GM12878 (cell line): ENCODE measurements around the gene TBP. TPM values are rescaled to one million over a fixed set of nuclear protein-coding genes. Genes with fewer than 3 reads are reported as not detected.

Source experiments
- ATAC-seq: fragments of 200-7000 bp; cut with Tn5 transposase; 3 replicates; pipeline ENCODE4 v1.9.1; 2020; ENCODE audit warnings: mild to moderate bottlenecking, moderate library complexity
- BruUV-seq: library from RNA; stranded (reverse); fragments of 400-500 nt; replicated peaks from 2 replicates; lab custom pipeline; 2021; lab: Mats Ljungman, UMichigan
- CTCF ChIA-PET: fragments of 300-600 bp; sonication (Branson Sonifier 250); formaldehyde crosslinking; extraction: SDS; loops from one replicate; lab custom pipeline; 2021; ENCODE audit warnings: inconsistent platforms; lab: Yijun Ruan, JAX
- POLR2A ChIA-PET: fragments of 350-600 bp; formaldehyde crosslinking; extraction: SDS; loops from one replicate; lab custom pipeline; 2021; ENCODE audit warnings: inconsistent platforms; lab: Charles Lee
- RAD21 ChIA-PET: fragments of 300-600 bp; sonication (Branson Sonifier 250); formaldehyde crosslinking; loops from one replicate; lab custom pipeline; 2023; ENCODE audit warnings: antibody characterized with exemption; ENCODE audit not compliant: unreplicated experiment; lab: Charles Lee
- SMC1A ChIA-PET: fragments of 300-600 bp; sonication (Branson Sonifier 250); formaldehyde crosslinking; loops from one replicate; lab custom pipeline; 2023; ENCODE audit not compliant: unreplicated experiment, uncharacterized antibody; lab: Charles Lee
- DNase-seq: peaks from one replicate; pipeline ENCODE4 v3.0.0-alpha.2; 2011; ENCODE audit warnings: low read depth, low spot score
- FAIRE-seq: peaks from 3 replicates; lab custom pipeline; 2011; peaks lifted over from hg19 to GRCh38; lab: Jason Lieb, UNC
- H2AFZ ChIP-seq: 2 replicates; pipeline ENCODE4 v1.6.0; 2011; ENCODE audit warnings: low read depth, low read length, control low read depth; ENCODE audit not compliant: control insufficient read depth
- H3K27ac ChIP-seq: 2 replicates; pipeline ENCODE4 v1.5.1; 2011; ENCODE audit warnings: control low read depth; ENCODE audit not compliant: control insufficient read depth, insufficient read depth
- H3K27me3 ChIP-seq, 2 experiments: replicated peaks in 1 of 2; 2 replicates each; pipeline versions ENCODE4 v1.6.0 to v1.6.1; 2011; ENCODE audit warnings: low read length in 1 of 2; ENCODE audit not compliant: control insufficient read depth in 2 of 2, insufficient read depth in 2 of 2
- H3K36me3 ChIP-seq, 2 experiments: 2 replicates each; pipeline ENCODE4 v1.5.1; 2011; ENCODE audit warnings: low read length in 1 of 2; ENCODE audit not compliant: control insufficient read depth in 2 of 2, insufficient read depth in 2 of 2
- H3K4me1 ChIP-seq: 2 replicates; pipeline ENCODE4 v1.6.1; 2011; ENCODE audit warnings: mild to moderate bottlenecking, low read length, moderate library complexity, mixed read lengths; ENCODE audit not compliant: control insufficient read depth, insufficient read depth
- H3K4me2 ChIP-seq: 2 replicates; pipeline ENCODE4 v1.6.0; 2011; ENCODE audit warnings: control low read depth; ENCODE audit not compliant: control insufficient read depth, insufficient read depth
- H3K4me3 ChIP-seq: fragments of 200-600 bp; sonication (generic); 2 replicates; pipeline ENCODE4 v1.5.1; 2016
- H3K79me2 ChIP-seq: 2 replicates; pipeline ENCODE4 v1.6.0; 2011; ENCODE audit warnings: low read length; ENCODE audit not compliant: control insufficient read depth, insufficient read depth
- H3K9ac ChIP-seq: 2 replicates; pipeline ENCODE4 v1.8.0; 2011; ENCODE audit warnings: low read length, control low read depth, mixed read lengths; ENCODE audit not compliant: control insufficient read depth, insufficient read depth
- H3K9me3 ChIP-seq: replicated peaks from 3 replicates; pipeline ENCODE4 v1.5.1; 2011; ENCODE audit warnings: mild to moderate bottlenecking, low read length; ENCODE audit not compliant: control insufficient read depth, insufficient read depth
- H4K20me1 ChIP-seq: 2 replicates; pipeline ENCODE4 v1.6.0; 2011; ENCODE audit not compliant: control insufficient read depth, insufficient read depth
- EGR1 ChIP-seq, 2 experiments: IDR thresholded peaks; 1 replicate in 1 of 2; 2 replicates in 1 of 2; pipeline ENCODE4 v1.6.1; 2011 to 2012; ENCODE audit warnings: low read depth in 2 of 2, low read length in 2 of 2, borderline replicate concordance in 1 of 2, mild to moderate bottlenecking in 1 of 2, moderate library complexity in 1 of 2
- GATAD2B ChIP-seq: fragments of 450-650 bp; conservative IDR thresholded peaks from 2 replicates; pipeline ENCODE4 v1.6.1; 2017; ENCODE audit warnings: low read depth, mild to moderate bottlenecking, moderate library complexity
- KAT2A ChIP-seq: conservative IDR thresholded peaks from 2 replicates; pipeline ENCODE4 v1.6.1; 2011; ENCODE audit warnings: low read depth, low read length; ENCODE audit not compliant: control insufficient read depth
- MYC ChIP-seq: IDR thresholded peaks from 2 replicates; pipeline ENCODE4 v1.6.1; 2011; ENCODE audit warnings: mild to moderate bottlenecking, low read length, moderate library complexity, inconsistent platforms; ENCODE audit not compliant: insufficient read depth, insufficient replicate concordance, insufficient read length, severe bottlenecking
- NFXL1 ChIP-seq: fragments of 450-650 bp; IDR thresholded peaks from 2 replicates; pipeline ENCODE4 v1.6.1; 2017; ENCODE audit warnings: antibody characterized with exemption, mild to moderate bottlenecking, borderline replicate concordance
- RUNX3 ChIP-seq: IDR thresholded peaks from 2 replicates; pipeline ENCODE4 v1.6.1; 2012; ENCODE audit warnings: low read length, inconsistent platforms
- SMC3 ChIP-seq: IDR thresholded peaks from 2 replicates; pipeline ENCODE4 v1.6.1; 2011; ENCODE audit warnings: low read length, improper control_type of control experiment, borderline replicate concordance
- STAT1 ChIP-seq: fragments of 450-650 bp; conservative IDR thresholded peaks from 2 replicates; pipeline ENCODE4 v1.6.1; 2014; ENCODE audit warnings: antibody characterized with exemption, mild to moderate bottlenecking
- SUPT20H ChIP-seq: IDR thresholded peaks from 2 replicates; pipeline ENCODE4 v1.6.1; 2011; ENCODE audit warnings: low read depth, mild to moderate bottlenecking, low read length, moderate library complexity, borderline replicate concordance; ENCODE audit not compliant: control insufficient read depth
- TCF7 ChIP-seq: IDR thresholded peaks from 2 replicates; pipeline ENCODE4 v1.6.1; 2014; ENCODE audit warnings: antibody characterized with exemption, borderline replicate concordance
- ZNF207 ChIP-seq: fragments of 450-650 bp; IDR thresholded peaks from 2 replicates; pipeline ENCODE4 v1.6.1; 2014; ENCODE audit warnings: antibody characterized with exemption, mild to moderate bottlenecking, borderline replicate concordance
- WGBS: methylation state at CpG from one replicate; pipeline ENCODE4 v1.1.6; 2016; ENCODE audit warnings: low lambda C conversion rate; ENCODE audit not compliant: insufficient replicate concordance, insufficient coverage; ENCODE audit errors: missing lambda C conversion rate; 5-methylcytosine and 5-hydroxymethylcytosine counted together
- in situ Hi-C: fragments of 300-500 bp; cut with MboI; formaldehyde crosslinking; loops from 9 replicates; pipeline ENCODE4 v1.14.3; 2018; ENCODE audit warnings: mixed read lengths
- intact Hi-C: fragments of 100-400 bp; cut with micrococcal nuclease; formaldehyde crosslinking; loops from one replicate; pipeline ENCODE4 v1.14.2; 2022; ENCODE audit not compliant: unreplicated experiment
- polyA plus RNA-seq, 11 experiments: library from polyadenylated mRNA; depleted of rRNA in 4 of 11; unstranded in 6 of 11; stranded (reverse) in 5 of 11; fragments of >200 nt; fragmentation: Nextera tagmentation in 4 of 11; fragmentation: Illumina TruSeq in 1 of 11; extraction: Ambion mirVana in 4 of 11; extraction: Trizol in 1 of 11; gene quantifications; 1 replicate in 1 of 11; 2 replicates in 10 of 11; pipeline versions ENCODE4 v1.2.1 to v1.2.3, GENCODE V29; 2011 to 2016; ENCODE audit warnings: inconsistent platforms in 2 of 11, missing spikeins in 2 of 11, low read depth in 1 of 11
- total RNA-seq, 4 experiments: library from RNA; depleted of rRNA in 3 of 4; stranded (reverse); fragments of >200 nt in 3 of 4; fragmentation: Illumina TruSeq in 1 of 4; extraction: Trizol in 1 of 4; gene quantifications; 2 replicates each; pipeline versions ENCODE4 v1.2.1 to v1.2.3, GENCODE V29; 2013 to 2021
- TF ChIP-seq, protein P1 (sequence below): IDR thresholded peaks from 2 replicates; pipeline ENCODE4 v1.6.1; 2012; ENCODE audit warnings: low read depth, low read length, improper control_type of control experiment
- TF ChIP-seq, protein P2 (sequence below): fragments of 450-650 bp; IDR thresholded peaks from 2 replicates; pipeline ENCODE4 v1.6.1; 2016; ENCODE audit warnings: mild to moderate bottlenecking, moderate library complexity, borderline replicate concordance
- TF ChIP-seq, protein P3 (sequence below): fragments of 450-650 bp; IDR thresholded peaks from 2 replicates; pipeline ENCODE4 v1.6.1; 2017; ENCODE audit warnings: antibody characterized with exemption, mild to moderate bottlenecking, moderate library complexity

TBP gene
- total and polyA plus RNA-seq, 10 of the 15 experiments (the other 5 are each of a cell fraction or from before 2014, with no cell fraction given) = 13.6 to 39.5 (median 26.5) TPM

DNA sequence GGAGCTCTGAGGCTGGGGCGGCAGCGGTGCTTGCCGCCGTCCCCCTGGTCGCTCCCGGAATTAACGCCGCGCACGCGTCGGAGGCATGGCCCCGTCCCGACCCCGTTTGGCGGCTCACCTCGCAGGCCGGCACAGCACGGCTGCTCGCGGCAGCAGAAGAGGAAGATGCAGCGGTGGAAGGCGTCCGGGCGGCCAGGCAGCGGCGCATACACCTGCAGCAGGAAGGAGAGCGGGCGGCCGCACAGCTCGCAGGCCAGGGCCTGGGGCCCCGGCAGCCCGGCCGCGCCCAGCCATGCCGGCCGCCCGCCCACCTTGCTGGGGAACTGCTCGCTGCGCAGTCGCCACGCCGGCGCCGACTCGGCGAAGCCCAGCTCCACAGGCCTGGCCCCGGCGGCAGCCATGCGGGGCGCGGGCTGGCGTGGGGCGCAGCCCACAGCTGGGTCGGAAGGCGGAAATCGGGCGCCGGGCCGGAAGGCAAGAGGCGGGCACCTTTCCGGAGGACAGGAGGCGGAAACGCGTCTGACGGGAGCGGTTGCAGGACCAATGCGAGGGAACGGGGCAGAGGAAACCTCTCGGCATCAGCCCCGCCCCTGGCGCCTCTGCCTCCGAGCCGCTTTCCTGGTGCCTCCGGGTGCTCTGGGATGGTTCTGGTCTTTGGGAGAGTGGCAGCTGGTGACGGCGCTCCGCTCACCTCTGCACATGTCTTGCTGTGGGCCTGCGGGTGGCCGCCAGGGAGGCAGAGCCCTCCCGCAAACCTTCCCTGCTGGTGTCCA is 30.2 kb downstream of the TBP start, which contains the start of gene PDCD2:
PDCD2 (minus strand) TSS at position 457 of the 773 bp plus-strand sequence; CDS start at position 401, 56 bp downstream.
- ChIA-PET CTCF (interaction anchor here (1.0 to 1.7 kb wide), 5 partner anchors 10 to 31 kb away, joined by 3 to 6 read pairs (median 4); partner anchors contain the start of genes PSMB1 and TBP), RAD21 (interaction anchor here (1.3 to 1.5 kb wide), 3 partner anchors 19 to 32 kb away, joined by 4 to 7 read pairs (median 4); partner anchors contain the start of gene TBP), POLR2A (interaction anchor here (0.6 to 0.9 kb wide), 4 partner anchors 28 to 820 kb away, joined by 3 to 4 read pairs (median 4); no protein-coding TSS in a partner anchor), SMC1A (interaction anchor here (0.9 to 1.8 kb wide), 5 partner anchors 10 to 31 kb away, joined by 3 to 8 read pairs (median 4); partner anchors contain the start of gene TBP)
- H3K27me3 ChIP-seq = no peaks in the 10 kb centered on the region
- H2AFZ ChIP-seq = peak within 1 kb of the TSS; percentile 94
- peaks cover 27% of the 10 kb centered on the region for H3K79me2 ChIP-seq
- ATAC-seq (peak; percentile 97), DNase-seq (peak; percentile 54), FAIRE-seq (peak; percentile 88)
- in situ Hi-C loops = no loop called here
- no peaks in the 10 kb centered on the region for H3K9me3 ChIP-seq
- intact Hi-C loops = loop anchor here (1.0 kb wide), 1 partner anchor 30 kb away; the partner anchor contains the start of gene TBP
- peak within 1 kb of the TSS; percentile 100 for H3K4me3 ChIP-seq
- peak within 1 kb of the TSS; percentile 91 for H3K9ac ChIP-seq
- WGBS = under 1% methylated on average over 77 of the region's 81 CpGs
- H4K20me1 ChIP-seq = no peaks in the 10 kb centered on the region
- H3K27ac ChIP-seq = peak within 1 kb of the TSS; percentile 66
- peaks cover 0 to 9% of the 10 kb centered on the region in 2 experiments; a peak in 3 of 4 replicates for H3K36me3 ChIP-seq
- H3K4me2 ChIP-seq = peak within 1 kb of the TSS; percentile 80
- H3K4me1 ChIP-seq = peaks cover 6% of the 10 kb centered on the region; the same call in 1 of the 2 replicates
- BruUV-seq = no TSS peak
- TF ChIP-seq ZNF207 (0 out of 2 replicates have a peak, but pooled peaks have one; percentile 42), TCF7 (no peak), GATAD2B (peak; percentile 99), EGR1 (IDR thresholded peaks at IDR 0.05; ENCODE audit: borderline replicate concordance in 1 of 2, low read depth in 2 of 2, low read length in 2 of 2) (peak in 1 of 2 experiments; percentile 39; a peak in 1 of 3 replicates), KAT2A (no peak), SMC3 (no peak), RUNX3 (peak; percentile 32), SUPT20H (no peak), NFXL1 (no peak), STAT1 (peak; percentile 66; the same call in 1 of the 2 replicates), MYC (peak; percentile 68)
- TF ChIP-seq, protein P1, sequence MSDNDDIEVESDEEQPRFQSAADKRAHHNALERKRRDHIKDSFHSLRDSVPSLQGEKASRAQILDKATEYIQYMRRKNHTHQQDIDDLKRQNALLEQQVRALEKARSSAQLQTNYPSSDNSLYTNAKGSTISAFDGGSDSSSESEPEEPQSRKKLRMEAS = peak; percentile 79; the same call in 1 of the 2 replicates
- TF ChIP-seq, protein P2, sequence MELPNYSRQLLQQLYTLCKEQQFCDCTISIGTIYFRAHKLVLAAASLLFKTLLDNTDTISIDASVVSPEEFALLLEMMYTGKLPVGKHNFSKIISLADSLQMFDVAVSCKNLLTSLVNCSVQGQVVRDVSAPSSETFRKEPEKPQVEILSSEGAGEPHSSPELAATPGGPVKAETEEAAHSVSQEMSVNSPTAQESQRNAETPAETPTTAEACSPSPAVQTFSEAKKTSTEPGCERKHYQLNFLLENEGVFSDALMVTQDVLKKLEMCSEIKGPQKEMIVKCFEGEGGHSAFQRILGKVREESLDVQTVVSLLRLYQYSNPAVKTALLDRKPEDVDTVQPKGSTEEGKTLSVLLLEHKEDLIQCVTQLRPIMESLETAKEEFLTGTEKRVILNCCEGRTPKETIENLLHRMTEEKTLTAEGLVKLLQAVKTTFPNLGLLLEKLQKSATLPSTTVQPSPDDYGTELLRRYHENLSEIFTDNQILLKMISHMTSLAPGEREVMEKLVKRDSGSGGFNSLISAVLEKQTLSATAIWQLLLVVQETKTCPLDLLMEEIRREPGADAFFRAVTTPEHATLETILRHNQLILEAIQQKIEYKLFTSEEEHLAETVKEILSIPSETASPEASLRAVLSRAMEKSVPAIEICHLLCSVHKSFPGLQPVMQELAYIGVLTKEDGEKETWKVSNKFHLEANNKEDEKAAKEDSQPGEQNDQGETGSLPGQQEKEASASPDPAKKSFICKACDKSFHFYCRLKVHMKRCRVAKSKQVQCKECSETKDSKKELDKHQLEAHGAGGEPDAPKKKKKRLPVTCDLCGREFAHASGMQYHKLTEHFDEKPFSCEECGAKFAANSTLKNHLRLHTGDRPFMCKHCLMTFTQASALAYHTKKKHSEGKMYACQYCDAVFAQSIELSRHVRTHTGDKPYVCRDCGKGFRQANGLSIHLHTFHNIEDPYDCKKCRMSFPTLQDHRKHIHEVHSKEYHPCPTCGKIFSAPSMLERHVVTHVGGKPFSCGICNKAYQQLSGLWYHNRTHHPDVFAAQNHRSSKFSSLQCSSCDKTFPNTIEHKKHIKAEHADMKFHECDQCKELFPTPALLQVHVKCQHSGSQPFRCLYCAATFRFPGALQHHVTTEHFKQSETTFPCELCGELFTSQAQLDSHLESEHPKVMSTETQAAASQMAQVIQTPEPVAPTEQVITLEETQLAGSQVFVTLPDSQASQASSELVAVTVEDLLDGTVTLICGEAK = peak; percentile 91
- TF ChIP-seq, protein P3, sequence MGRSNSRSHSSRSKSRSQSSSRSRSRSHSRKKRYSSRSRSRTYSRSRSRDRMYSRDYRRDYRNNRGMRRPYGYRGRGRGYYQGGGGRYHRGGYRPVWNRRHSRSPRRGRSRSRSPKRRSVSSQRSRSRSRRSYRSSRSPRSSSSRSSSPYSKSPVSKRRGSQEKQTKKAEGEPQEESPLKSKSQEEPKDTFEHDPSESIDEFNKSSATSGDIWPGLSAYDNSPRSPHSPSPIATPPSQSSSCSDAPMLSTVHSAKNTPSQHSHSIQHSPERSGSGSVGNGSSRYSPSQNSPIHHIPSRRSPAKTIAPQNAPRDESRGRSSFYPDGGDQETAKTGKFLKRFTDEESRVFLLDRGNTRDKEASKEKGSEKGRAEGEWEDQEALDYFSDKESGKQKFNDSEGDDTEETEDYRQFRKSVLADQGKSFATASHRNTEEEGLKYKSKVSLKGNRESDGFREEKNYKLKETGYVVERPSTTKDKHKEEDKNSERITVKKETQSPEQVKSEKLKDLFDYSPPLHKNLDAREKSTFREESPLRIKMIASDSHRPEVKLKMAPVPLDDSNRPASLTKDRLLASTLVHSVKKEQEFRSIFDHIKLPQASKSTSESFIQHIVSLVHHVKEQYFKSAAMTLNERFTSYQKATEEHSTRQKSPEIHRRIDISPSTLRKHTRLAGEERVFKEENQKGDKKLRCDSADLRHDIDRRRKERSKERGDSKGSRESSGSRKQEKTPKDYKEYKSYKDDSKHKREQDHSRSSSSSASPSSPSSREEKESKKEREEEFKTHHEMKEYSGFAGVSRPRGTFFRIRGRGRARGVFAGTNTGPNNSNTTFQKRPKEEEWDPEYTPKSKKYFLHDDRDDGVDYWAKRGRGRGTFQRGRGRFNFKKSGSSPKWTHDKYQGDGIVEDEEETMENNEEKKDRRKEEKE = no peak
